ENCODE data around the gene FRAT1. TPM values are rescaled to one million over a fixed set of nuclear protein-coding genes. Genes with fewer than 3 reads are reported as not detected.

The FRAT1 gene
- total and polyA plus RNA-seq, 2 of the 13 experiments (the other 11 are each of a cell fraction or from before 2014, with no cell fraction given): 1.7 to 2.3 TPM

GRCh38 chr10:97334370-97335175, 15.5 kb downstream of the FRAT1 start, which contains the start of gene FRAT2 (continued):
- TF ChIP-seq ZFP91 (CRISPR knock-in tag; IDR thresholded peaks at IDR 0.05; ENCODE audit: borderline replicate concordance) (peak; percentile 65; the same call in 1 of the 2 replicates), ZNF577 (CRISPR knock-in tag; IDR thresholded peaks at IDR 0.05; ENCODE audit: borderline replicate concordance, low read depth) (0 out of 2 replicates have a peak, but pooled peaks have one; percentile 45), ZNF275 (CRISPR knock-in tag; IDR thresholded peaks at IDR 0.05; ENCODE audit: borderline replicate concordance) (peak; percentile 86; the same call in 1 of the 2 replicates), MTA1 (CRISPR knock-in tag; IDR thresholded peaks at IDR 0.05; ENCODE audit: borderline replicate concordance) (no peak), DNMT1 (CRISPR knock-in tag; IDR thresholded peaks at IDR 0.05) (peak; percentile 22; the same call in 1 of the 2 replicates), ZNF142 (CRISPR knock-in tag; IDR thresholded peaks at IDR 0.05) (peak; percentile 94), THAP8 (CRISPR knock-in tag; IDR thresholded peaks at IDR 0.05; ENCODE audit: borderline replicate concordance) (0 out of 2 replicates have a peak, but pooled peaks have one; percentile 20), RNF219 (CRISPR knock-in tag; IDR thresholded peaks at IDR 0.05) (no peak), CAMTA2 (CRISPR knock-in tag; IDR thresholded peaks at IDR 0.05; ENCODE audit: borderline replicate concordance) (peak; percentile 71; the same call in 1 of the 2 replicates), ZNF691 (CRISPR knock-in tag; IDR thresholded peaks at IDR 0.05; ENCODE audit: borderline replicate concordance, low read depth) (peak; percentile 89; the same call in 1 of the 2 replicates), GATAD2A (CRISPR knock-in tag; IDR thresholded peaks at IDR 0.05) (no peak)

Measured in HepG2 (cell line).